ENCODE data around the gene UBA1. TPM values are rescaled to one million over a fixed set of nuclear protein-coding genes. Genes with fewer than 3 reads are reported as not detected.

Gene UBA1
- total and polyA plus RNA-seq, 11 donors = 86.9 to 171 (median 130) TPM

- DNase-seq (peak; percentile 77 to 89 (median 87)), ATAC-seq (peak; percentile 59 to 79 (median 74))
- Histone ChIP-seq H3K27me3 (no peaks in the 10 kb centered on the region), H3K9me3 (no peaks in the 10 kb centered on the region), H3K4me1 (peaks cover 0 to 46% (median 15%) of the 10 kb centered on the region in 12 donors), H3K27ac (peak within 1 kb of the TSS; percentile 76 to 99 (median 98)), H3K36me3 (peaks cover 0 to 40% (median 31%) of the 10 kb centered on the region in 9 donors), H3K4me3 (peak within 1 kb of the TSS; percentile 62 to 100 (median 87))
- intact Hi-C loops (cut with DNase I) = loop anchor here in 3 of 10 donors (2.0 kb wide), 1 partner anchor 14 kb away; the partner anchor contains the start of gene USP11 (in 3 of the 3)
- TF ChIP-seq CTCF (IDR thresholded peaks at IDR 0.05) (no peak), POLR2A (IDR thresholded peaks at IDR 0.05) (peak; percentile 52 to 77)
- 0 to 6% (median 1%) methylated on average over 50 to 61 of the region's 61 CpGs for WGBS, 4 donors
Observed at GRCh38 chrX:47218280-47218919, 24.8 kb downstream of the UBA1 start, which contains the start of gene CDK16. Gene CDK16 (plus strand): TSS chrX:47218681. CDS start chrX:47223558, 4,877 bp downstream.

GRCh38 chrX:47218920-47219815 is 25.5 kb downstream of the UBA1 start:
- Histone ChIP-seq H3K4me3 (peak overlapping the region; percentile 62 to 100 (median 87)), H3K36me3 (peaks cover 0 to 40% (median 29%) of the 10 kb centered on the region in 9 donors), H3K27me3 (no peaks in the 10 kb centered on the region), H3K4me1 (peaks cover 0 to 46% (median 15%) of the 10 kb centered on the region in 12 donors), H3K9me3 (no peaks in the 10 kb centered on the region), H3K27ac (peak overlapping the region; percentile 76 to 99 (median 98))
- peak; percentile 50 to 72 (median 68) for DNase-seq
- peak in 2 of 4 donors; percentile 2 to 15 for ATAC-seq
- intact Hi-C loops (cut with DNase I) = loop anchor here in 3 of 10 donors (2.0 kb wide), 1 partner anchor 14 kb away; the partner anchor contains the start of gene USP11 (in 3 of the 3)
- WGBS, 4 donors = 1 to 40% (median 12%) methylated on average over 23 to 57 of the region's 60 CpGs
- TF ChIP-seq CTCF (IDR thresholded peaks at IDR 0.05) = no peak
- TF ChIP-seq POLR2A (IDR thresholded peaks at IDR 0.05) = peak in 1 of 2 donors; percentile 5

- H3K27ac ChIP-seq = no peak overlapping the region
- peaks cover 0 to 41% (median 14%) of the 10 kb centered on the region in 12 donors for H3K4me1 ChIP-seq
- no peaks in the 10 kb centered on the region for H3K27me3 ChIP-seq
- DNase-seq (no peak), ATAC-seq (no peak)
- H3K4me3 ChIP-seq = no peak overlapping the region
- TF ChIP-seq CTCF (IDR thresholded peaks at IDR 0.05) = no peak
- TF ChIP-seq POLR2A (IDR thresholded peaks at IDR 0.05) = no peak
- no peaks in the 10 kb centered on the region for H3K9me3 ChIP-seq
- intact Hi-C loops (cut with DNase I) = no loop called here
- WGBS, 4 donors = 49 to 73% (median 61%) methylated on average over 4 of the region's 4 CpGs
- peaks cover 0 to 40% (median 33%) of the 10 kb centered on the region in 9 donors for H3K36me3 ChIP-seq
Observed at GRCh38 chrX:47221756-47222155, 28.1 kb downstream of the UBA1 start.

Measured in heart left ventricle (tissue), 16 donors.